Kidney epithelial cell (primary cell): Measurements from ENCODE around the gene DBF4B. TPM values are rescaled to one million over a fixed set of nuclear protein-coding genes. Genes with fewer than 3 reads are reported as not detected.
"Not testable (repeated sequence)": the region's sequence is repeated elsewhere in the genome, so short reads cannot be mapped to it uniquely, and the experiment has no call there.

Experiments
- DNase-seq: peaks from one replicate; pipeline ENCODE4 v3.0.0-alpha.2; 2010; ENCODE audit warnings: low read depth
- H3K27me3 ChIP-seq: 2 replicates; pipeline ENCODE4 v1.6.0; 2011; ENCODE audit warnings: low read length; ENCODE audit not compliant: control insufficient read depth, insufficient read depth
- H3K36me3 ChIP-seq: 2 replicates; pipeline ENCODE4 v1.5.1; 2011; ENCODE audit warnings: low read length; ENCODE audit not compliant: control insufficient read depth, insufficient read depth
- H3K4me3 ChIP-seq: 2 replicates; pipeline ENCODE4 v1.5.1; 2011; ENCODE audit warnings: low read depth, mild to moderate bottlenecking, control low read depth, low read length
- CTCF ChIP-seq: IDR thresholded peaks from 2 replicates; pipeline ENCODE4 v1.5.1; 2011; ENCODE audit warnings: mild to moderate bottlenecking, moderate library complexity, low read length, control low read depth, inconsistent platforms; ENCODE audit not compliant: insufficient read depth, poor library complexity, severe bottlenecking
- total RNA-seq: library from RNA; depleted of rRNA; stranded (reverse); fragments of >200 nt; gene quantifications from 2 replicates; pipeline ENCODE4 v1.2.3, GENCODE V29; 2015

DBF4B gene
- total RNA-seq, 1 donor from 2014 or later, result 10.2 TPM

- Histone ChIP-seq H3K27me3 (no peaks in the 10 kb centered on the region), H3K36me3 (no peaks in the 10 kb centered on the region), H3K4me3 (no peak overlapping the region)
- no peak for DNase-seq
- TF ChIP-seq CTCF, result no peak
These were observed 41.5 kb downstream of the DBF4B start for GRCh38 chr17:44749980-44750318.

- no peak for TF ChIP-seq CTCF
- Histone ChIP-seq H3K36me3 (no peaks in the 10 kb centered on the region), H3K27me3 (no peaks in the 10 kb centered on the region), H3K4me3 (no peak overlapping the region)
- DNase-seq, result no peak
These were observed 42.9 kb downstream of the DBF4B start for GRCh38 chr17:44751331-44751730.

DNA sequence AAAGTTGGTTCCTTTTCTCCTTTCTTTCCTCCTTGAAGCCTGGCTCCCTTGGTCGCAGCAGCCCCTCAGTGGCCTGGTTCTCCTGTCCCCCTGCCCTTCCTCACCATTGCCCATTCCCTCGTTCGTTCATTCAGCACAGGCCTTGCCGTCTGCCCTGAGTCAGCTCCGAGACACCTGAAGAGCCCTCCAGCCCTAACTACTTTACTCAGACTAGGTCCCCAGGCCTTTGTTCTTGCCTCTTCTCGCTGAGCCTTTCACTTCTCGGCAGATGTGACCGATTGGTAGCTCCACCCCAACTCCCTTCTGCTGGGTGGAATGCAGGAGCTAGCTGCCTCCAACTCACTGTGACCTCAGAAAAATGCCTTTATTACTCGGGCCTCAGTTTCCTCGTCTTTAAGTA lies 43.3 kb downstream of the DBF4B start:
- TF ChIP-seq CTCF, result no peak
- Histone ChIP-seq H3K36me3 (no peaks in the 10 kb centered on the region), H3K4me3 (no peak overlapping the region), H3K27me3 (no peaks in the 10 kb centered on the region)
- no peak for DNase-seq

GRCh38 chr17:44752953-44753861 lies 44.7 kb downstream of the DBF4B start:
- Histone ChIP-seq H3K27me3 (peaks cover 7% of the 10 kb centered on the region), H3K4me3 (no peak overlapping the region), H3K36me3 (no peaks in the 10 kb centered on the region)
- no peak for DNase-seq
- TF ChIP-seq CTCF, result no peak

GRCh38 chr17:44754276-44754675 lies 45.8 kb downstream of the DBF4B start:
- H3K36me3 ChIP-seq, result no peaks in the 10 kb centered on the region
- no peak overlapping the region for H3K4me3 ChIP-seq
- H3K27me3 ChIP-seq, result peaks cover 14% of the 10 kb centered on the region
- DNase-seq, result no peak
- TF ChIP-seq CTCF, result no peak

DNA sequence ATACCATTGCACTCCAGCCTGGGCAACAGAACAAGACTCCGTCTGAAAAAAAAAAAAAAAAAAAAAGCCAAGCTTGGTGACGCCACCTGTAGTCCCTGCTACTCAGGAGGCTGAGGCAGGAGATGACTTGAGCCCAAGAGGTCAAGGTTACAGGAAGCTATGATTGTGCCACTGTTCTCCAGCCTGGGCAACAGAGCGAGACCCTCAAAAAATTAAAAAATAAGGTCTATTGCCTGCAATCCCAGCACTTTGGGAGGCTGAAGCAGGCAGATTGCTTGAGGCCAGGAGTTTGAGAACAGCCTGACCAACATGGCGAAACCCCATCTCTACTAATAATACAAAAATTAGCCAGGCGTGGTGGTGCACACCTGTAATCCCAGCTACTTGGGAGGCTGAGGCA lies 46.7 kb downstream of the DBF4B start:
- DNase-seq, H3K36me3 ChIP-seq, H3K4me3 ChIP-seq: not testable (repeated sequence)
- H3K27me3 ChIP-seq, result peaks cover 23% of the 10 kb centered on the region
